HG03060 (cell line): ENCODE data around the gene HRH2.
"Not testable (repeated sequence)": the region's sequence is repeated elsewhere in the genome, so short reads cannot be mapped to it uniquely, and the experiment has no call there.

Experiments
- ATAC-seq: cut with Tn5 transposase; IDR thresholded peaks from one replicate; pipeline ENCODE4 v1.9.1; 2021; ENCODE audit warnings: low read depth, moderate number of reproducible peaks; ENCODE audit not compliant: unreplicated experiment

HRH2 gene

DNA sequence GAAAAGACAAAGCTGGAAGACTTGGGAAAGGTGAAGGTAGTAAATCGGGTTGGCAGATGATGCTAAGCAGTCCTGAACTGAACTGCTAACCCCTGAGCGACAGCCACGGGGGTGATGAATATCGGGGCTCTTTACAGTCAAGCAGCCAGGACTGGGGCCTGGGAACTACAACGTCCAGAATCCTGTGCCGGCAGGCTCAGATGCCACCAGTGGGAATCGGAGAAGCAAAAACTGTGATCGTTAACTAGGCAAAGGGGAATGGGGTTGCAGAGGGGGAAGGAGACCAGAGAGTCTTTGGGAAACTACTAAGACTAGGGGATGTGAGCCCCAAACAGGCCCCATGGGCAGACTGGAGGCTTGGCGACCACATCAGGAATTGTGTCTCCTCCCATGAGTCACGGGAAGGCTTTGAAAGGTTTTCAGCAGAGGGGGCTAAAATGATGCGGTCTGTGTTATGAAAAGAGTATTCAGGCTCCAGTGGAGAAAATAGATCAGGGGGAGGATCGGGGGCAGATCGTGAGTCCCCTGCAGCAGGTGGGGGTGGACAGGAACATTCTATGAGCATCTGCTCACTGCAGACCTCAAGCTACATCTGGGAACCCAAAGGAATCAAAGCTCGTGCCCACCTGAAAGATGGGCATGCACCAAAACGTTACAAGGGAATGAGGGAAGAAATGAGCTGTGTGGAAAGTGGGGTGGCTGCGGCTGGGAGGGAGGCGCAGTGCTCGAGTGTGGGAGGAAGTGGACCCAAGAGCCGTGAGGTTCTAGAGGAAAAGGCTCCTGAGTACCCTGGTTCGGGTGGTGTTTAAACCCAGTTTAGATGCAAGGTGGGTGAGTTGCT lies 53.8 kb downstream of the HRH2 start:
- ATAC-seq, result no peak

GRCh38 chr5:175712313-175712680 lies 54.4 kb downstream of the HRH2 start:
- no peak for ATAC-seq

- ATAC-seq, result no peak
Measured at GRCh38 chr5:175712681-175713085, 54.8 kb downstream of the HRH2 start.

GRCh38 chr5:175713930-175714329 lies 56.1 kb downstream of the HRH2 start:
- ATAC-seq, result no peak

DNA sequence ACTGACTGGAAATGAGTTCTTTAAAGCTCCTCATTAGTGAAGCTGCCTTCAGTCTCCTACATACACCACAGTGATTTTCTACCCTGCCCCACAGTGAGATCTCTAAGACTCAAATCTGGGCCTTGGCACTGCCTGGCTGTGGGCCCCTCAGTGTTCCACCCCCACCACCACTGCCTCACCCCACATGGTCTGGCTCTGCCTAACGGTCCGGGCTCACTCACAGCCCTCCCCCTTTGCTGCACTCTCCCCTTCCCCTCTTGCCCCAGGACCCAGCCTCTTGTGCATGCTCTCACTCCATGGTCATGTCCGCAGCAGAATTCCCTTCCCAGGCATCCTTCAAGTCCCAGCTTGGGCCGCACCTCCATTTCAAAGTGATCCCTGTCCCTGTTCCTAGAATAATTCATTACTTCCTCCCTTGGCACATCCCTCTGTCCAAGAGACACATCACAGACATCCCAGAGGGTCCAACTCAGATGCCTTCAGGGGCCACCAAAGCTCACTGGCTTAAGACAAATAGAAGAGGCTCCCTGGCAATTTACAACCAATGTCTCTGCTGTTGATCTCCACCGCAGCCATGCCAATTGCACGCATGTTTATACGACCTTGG lies 56.7 kb downstream of the HRH2 start:
- ATAC-seq, result no peak

DNA sequence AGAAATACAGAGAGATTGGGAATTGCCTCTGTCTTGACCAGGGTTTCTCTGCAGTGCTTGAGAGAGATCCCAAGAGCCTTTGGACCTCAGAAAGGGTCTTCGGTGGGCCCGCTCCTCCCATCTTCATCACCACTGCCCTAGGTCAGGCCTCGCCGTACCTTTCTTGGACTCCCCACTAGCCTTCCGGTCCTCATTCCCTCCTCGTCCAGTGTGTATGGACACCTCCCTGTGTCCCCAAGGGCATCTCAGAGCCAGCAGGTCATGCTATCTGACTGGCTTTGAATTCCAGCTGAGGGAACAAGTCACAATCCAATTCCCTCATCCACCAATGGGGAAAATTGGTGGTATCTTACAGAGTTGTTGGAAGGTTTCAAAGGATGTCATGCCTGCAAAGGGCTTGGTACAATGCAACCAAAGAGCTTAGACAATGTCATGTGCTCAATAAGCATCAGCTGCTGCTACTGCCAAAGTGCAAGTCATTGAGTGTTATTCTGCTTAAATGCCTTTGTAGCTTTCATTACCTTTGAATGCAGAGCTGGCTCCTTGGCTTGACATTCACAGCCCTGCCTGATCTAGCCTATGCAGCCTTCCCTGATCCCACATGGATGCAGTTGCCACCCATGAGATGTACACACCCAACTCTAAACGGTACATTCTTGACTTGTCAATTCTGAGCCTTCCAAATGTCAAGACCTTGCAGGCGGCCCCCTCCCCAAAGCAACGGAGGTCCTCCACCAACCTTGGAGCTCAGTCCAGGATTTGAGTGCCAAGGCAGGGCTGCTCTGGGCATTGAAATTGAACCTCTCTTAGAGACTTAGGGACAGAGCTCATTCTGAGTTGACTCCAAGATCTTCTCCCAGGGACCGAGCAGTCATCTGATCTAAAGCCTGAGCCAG lies 58.0 kb downstream of the HRH2 start:
- ATAC-seq, result no peak

DNA sequence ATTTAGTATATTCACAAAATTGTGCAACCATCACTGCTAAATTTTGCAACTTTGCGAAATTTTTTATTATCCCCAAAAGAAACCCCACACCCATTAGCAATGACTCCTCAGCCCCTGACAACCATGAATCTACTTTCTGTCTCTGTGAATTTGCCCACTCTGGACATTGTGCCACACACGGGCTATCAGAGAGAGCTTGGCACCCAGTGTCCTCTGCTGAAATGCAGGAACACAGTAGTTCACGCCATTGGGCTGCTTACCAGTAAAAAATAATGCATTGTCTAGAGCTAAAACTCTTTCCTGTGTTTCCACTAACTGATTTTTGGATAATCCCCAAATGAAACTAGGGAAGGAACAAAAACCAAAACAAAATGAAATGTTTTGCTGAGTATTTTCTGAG lies 60.0 kb downstream of the HRH2 start:
- ATAC-seq, result no peak

DNA sequence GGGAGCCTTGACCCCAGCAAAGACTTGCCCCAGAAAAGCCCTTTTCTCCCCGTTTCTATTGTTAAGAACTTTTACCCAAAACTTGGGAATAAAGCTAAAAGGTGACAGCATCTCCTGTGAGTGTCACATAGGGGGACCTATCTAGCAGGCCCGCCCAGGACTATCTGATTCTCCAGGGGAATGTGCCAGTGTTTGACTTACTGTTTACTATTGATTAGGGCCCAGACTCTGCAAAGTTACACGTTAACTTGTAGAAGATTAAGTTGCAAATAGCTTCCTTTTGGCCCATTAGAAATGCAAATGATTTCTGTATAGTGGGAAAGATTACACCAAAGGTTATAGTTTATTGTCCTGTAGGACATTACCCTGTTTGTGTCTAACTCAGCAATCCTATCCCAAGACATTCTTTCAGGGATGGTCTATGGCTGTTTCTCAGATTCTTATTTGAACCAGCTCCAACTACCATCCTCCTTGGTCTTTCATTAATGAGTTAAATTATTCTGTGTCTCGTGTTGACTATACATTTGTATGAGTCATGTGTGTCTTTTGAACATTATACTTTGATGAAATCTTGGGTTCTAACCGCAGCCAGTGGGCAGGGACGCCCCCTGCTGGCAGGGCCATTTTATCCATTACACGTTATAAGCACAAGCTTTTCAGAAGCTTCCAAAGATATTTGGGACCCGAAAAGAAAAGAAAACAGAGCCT lies 60.7 kb downstream of the HRH2 start:
- no peak for ATAC-seq

- ATAC-seq, result not testable (repeated sequence)
Measured at GRCh38 chr5:175719109-175719432, 61.2 kb downstream of the HRH2 start.

DNA sequence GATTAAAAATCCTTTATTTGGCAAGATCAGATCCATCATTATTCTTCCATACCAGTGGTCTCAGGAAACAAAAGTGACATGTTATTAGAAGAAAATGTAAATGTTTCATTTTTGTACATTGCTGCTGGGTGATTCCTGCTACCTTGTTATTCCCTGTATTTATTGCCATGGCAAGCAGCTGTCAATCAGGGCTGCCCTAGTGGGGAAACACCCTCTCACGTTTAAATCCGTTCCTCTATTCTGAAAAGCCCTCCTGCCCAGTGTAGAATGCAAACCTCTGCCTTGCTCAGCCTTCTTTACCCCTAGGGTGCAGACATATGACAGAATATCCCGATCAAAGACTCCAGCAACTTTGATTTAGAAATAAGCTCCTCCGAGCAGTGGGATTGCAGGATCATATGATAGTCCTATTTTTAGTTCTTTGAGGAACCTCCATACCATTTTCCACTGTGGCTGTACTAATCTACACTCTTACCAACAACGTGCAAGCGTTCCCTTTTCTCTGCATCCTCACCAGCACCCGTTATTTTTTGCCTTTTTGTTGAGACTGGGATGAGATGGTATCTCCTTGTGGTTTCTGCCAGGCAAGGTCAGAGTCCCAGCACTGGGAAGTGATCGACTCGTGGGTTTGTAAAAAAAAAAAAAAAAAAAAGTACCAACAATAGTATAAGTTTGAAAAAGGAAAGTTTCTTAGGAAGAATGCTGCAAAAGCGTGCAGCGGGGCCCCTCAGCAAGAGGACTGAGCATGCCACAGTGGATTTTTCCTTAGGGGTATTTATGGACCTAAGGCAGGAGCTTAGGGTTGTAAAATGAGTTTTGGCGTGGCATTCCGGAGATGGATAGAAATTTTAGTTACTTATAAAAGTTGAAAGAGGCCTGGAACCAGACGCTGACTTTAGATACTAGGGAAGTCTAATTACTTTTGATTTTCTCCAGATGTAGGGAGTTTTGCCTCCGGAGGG lies 66.7 kb downstream of the HRH2 start:
- ATAC-seq, result no peak

DNA sequence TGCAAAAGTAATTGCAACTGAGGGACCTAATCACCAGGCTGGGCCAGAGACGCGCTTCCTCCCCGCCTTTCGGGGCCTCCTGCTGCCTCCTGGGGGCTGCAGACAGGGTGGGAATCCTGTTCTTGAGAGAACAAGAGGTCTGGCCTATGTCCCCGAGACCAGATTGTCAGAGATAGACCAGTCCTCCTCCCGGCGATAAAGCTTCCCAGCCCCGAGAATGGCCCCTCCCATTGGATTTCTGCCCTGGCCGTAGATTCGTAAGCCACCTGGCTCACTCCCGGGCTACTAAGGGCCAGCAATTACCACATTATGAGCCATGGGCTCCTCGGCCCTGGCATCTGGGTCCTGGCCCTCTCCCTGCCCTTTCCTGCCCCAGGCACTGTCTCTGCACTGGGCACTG lies 70.4 kb downstream of the HRH2 start:
- no peak for ATAC-seq

GRCh38 chr5:175728885-175729828 lies 71.3 kb downstream of the HRH2 start:
- ATAC-seq, result no peak

DNA sequence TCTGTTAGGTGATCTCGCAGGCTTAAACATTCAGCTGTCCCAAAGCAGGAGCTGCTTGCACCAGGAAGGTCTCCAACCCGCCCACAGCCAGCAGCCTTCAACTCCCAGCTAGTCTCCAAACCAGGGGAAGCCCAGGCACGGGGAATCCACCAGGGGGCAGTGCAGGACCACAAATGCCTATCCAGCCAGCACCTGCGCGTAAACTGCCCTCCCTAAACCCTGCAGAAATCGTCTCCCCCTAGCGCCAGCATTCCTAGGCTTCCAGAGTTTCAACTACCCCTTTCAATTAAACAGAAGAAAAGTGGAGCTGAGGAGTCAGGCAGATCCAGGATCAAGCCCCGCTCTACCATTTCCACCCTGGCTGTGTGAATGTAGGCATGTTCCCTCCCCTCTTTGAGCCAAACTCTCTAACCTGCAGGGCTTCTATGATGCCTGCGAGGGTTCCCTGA lies 72.0 kb downstream of the HRH2 start:
- no peak for ATAC-seq

GRCh38 chr5:175731172-175731571 lies 73.3 kb downstream of the HRH2 start:
- ATAC-seq, result no peak

- no peak for ATAC-seq
Measured at GRCh38 chr5:175731756-175732465, 74.0 kb downstream of the HRH2 start.

DNA sequence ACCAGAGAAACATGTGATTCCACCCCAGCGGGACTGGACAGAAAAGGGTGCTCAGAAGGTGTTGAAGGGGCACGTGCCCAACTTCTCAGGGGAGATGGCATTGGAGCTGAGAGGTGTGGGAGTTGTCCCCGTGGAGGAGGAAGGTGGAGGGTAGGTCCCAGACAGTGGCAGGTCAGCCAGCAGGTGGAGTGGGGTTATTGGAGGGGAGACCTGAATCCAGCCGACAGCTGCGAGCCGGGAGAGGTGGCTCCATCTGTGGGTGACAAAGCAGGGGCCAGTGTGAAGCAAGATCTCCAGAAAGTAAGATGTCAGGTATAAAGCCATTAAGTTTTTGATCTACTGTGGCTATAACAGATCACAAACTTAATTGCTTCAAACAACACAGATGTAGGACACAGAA lies 75.1 kb downstream of the HRH2 start:
- no peak for ATAC-seq

GRCh38 chr5:175734016-175734415 lies 76.1 kb downstream of the HRH2 start:
- ATAC-seq, result no peak

DNA sequence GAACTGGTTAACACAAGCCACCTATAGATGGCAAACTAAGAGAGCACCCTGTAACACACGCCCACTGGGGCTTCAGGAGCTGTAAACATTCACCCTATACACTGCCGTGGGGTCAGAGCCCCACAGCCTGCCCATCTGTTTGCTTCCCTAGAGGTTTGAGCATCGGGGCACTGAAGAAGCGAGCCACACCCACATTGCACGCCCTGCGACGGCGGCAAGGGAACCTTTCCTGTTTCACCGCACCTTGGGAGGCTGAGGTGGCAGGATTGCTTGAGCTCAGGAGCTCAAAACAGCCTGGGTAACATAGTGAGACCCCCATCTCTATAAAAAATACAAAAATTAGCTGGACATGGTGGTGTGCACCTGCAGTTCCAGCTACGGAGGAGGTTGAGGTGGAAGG lies 76.6 kb downstream of the HRH2 start:
- no peak for ATAC-seq
